Mesenteric fat pad (tissue), 1 donor: ENCODE results near the gene ERN1. TPM values are rescaled to one million over a fixed set of nuclear protein-coding genes. Genes with fewer than 3 reads are reported as not detected.

Source experiments
- DNase-seq: peaks from one replicate; pipeline ENCODE4 v3.0.0-alpha.2; 2020; ENCODE audit warnings: low spot score
- total RNA-seq: library from RNA; stranded (reverse); fragmentation: NEBNext Ultra II Directional; extraction: Animal tissue kit (Norgen Biotek cat#: 25700); gene quantifications from one replicate; pipeline ENCODE4 v1.2.1, GENCODE V29; 2021
- donor health status: DM: yes; HTN: yes; CAD: no.

The ERN1 gene
- total RNA-seq, 1 donor from 2014 or later: 27.1 TPM

DNA sequence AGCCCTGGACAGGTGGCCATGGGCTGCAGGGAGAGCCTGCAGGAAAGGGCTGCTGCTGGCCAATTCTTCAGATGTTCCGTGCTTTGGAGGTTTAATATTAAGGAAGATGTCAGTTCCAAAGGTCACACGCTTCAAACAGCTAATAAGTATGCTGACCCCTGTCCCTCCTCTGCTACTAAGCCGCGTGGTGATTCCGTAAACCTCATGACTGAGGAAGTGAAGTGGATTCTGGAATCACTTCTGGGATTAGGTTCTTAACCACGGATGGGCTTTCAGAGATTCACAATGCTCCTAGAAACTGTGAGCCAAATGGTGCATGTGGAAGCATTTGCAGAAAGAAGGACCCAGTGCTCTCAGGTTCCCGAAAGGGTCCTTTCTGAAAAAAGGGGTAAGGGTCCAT is 28.5 kb upstream of the ERN1 start:
- no peak for DNase-seq

DNA sequence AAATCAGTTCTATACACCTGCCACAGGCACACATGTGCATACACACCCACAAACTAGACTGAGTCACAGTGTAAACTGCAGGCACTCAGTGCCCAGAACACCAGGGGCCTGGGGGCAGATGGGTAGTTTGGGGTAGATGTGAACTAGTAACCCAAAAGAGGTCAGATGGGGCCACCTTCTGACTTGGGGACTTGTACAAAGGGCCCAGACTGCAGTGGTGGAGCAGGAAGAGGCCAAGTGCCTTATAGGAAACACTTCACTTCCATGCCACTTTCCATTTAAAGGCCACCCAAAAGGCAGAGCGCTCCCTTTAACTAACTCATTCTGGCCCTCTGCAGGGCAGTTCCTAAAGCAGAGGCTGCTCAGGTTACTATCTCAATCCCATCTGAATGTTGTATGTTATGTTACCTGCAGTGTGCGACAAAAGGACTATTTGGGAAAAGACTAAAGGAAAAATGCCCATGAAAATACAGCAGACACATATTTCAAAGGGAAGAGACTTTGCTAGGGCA is 27.8 kb upstream of the ERN1 start:
- no peak for DNase-seq

DNA sequence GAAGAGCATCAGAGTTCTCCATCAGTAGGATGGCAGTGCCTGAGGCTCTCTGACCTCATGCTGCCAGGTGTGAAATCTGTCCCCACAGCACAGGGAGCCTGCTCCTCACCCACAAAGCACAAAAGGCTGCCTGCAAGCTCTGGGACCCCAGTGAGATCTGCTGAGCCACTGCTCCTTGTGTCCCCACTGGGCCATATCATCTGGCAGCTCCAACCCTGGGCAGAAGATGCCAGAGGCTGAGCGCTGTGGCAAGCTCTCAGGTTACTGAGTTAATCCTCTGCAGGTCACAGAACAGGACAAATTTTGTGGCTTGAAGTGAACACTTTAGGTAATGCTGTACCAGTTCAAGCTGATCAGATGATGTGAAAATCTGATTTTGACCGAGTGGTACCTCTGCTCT is 26.7 kb upstream of the ERN1 start:
- DNase-seq: no peak

DNA sequence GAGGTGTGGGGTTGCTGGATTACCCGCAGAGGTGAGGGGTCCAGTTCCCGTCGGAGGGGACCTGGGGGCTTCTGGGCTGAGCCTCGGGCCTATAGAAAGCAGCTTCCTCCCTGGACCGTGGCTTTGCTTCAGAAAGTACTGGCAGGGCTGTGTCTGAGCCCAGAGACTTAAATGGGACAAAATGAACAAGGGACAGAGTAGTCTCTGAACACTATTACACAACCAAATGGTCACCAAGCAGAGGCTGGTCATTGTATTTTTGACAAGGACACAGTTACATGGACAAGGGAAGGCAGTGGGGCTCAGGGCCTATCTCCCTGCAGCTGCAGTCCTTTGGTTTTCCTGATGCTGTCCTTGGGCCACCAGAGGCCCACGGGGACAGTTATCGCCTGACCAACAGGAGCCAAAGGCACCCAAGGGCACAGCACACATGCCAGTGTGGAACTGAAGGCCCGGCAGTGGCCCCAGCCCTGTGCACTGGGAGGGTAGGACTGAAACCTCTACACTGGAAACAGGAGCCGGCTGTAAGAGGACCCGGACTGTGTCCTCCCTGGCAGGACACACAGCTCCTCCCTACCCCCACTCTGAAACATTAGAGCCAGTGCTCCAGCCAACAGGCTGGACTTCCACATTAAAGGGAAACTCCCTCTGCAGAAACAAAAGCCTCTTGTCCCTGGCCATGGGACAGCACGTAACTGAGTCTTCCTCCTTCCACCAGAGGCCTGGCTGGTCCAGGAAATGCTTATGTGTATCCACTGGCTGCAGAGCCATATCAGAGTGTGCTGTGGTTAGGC is 26.0 kb upstream of the ERN1 start:
- no peak for DNase-seq

DNA sequence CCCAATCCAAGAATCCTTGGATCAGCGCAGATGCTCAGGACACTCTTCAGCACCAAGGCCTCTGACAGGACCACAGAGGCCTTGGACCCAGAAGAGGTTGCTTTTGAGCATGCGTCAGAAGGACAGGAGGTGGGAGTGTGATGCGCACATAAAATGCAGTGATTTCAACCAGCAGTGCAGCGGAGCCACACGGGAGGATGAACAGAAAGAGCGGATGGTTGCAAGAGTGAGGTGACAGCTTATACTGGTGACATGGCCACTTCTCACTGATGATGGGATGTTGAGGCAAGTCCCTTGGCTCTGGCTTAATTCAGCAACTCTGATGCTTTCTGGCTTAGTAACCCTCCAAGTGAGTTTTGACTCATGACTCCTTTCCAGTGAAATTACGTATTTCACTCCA is 25.2 kb upstream of the ERN1 start:
- no peak for DNase-seq

DNA sequence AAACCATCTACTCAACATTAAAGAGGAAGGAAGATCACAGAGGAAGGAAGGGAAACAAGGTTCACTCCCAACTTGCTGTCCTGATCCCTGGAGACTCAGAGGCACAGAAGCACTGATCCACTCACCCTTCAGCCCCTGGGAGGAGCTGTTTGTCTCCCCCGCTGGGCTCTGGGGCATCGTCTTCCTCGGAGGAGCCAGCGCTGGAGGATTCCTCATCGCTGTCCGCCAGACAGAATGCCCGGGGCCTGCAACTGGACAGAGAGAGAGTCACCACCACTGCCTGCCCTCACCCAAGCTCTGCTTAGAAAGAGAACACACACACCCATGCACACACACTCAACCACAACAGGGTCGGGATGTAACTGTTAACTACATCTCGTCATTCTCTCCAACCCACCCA is 24.8 kb upstream of the ERN1 start:
- no peak for DNase-seq

DNA sequence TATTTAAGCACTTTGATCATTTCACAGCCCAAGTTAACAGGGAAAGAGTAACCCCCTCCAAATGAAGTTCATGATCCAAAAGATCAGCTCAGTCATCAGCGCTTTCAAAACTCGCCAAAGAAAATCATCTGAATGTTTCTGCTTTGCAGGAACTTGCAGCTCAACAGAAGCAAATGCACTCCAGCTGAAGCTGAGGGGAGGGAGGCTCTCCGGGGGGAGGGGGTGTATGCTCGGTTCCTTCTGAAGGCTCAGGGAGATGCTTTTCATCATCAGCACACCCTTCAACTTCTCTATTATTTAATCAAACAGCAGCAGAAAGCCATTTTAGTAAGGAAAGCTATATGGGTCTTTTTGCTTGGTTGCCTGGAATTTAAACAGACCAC is 24.4 kb upstream of the ERN1 start:
- no peak for DNase-seq

DNA sequence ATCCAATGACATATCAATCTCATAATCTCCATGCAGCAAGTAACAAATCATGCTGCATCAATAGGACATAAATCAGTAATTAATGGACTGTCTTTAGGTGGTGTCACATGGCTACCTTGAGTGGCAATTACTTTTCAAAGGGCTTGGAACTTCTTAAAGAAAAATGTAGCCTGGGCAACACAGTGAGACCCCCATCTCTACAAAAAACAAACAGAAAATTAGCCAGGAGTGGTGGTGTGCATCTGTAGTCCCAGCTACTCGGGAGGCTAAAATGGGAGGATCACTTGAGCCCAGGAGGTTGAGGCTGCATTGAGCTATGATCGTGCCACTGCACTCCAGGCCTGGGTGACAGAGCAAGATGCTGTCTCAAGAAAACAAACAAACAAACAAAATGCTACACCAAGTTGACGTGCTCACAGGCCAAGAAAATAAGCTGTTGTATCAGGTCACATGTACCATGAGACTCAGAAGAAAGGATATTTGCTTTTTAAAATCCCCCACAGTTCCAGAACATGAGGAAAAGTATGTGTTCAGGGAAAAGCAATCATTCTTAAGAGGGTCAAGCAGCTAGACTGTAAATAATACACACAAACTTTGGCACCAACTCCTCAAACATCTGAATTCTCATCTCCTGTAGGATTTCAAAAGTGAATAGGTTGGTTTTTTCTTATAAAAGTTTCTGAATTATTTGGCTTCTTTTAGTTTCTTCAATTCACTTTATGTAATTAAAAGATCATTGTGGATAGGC is 23.8 kb upstream of the ERN1 start:
- no peak for DNase-seq

DNA sequence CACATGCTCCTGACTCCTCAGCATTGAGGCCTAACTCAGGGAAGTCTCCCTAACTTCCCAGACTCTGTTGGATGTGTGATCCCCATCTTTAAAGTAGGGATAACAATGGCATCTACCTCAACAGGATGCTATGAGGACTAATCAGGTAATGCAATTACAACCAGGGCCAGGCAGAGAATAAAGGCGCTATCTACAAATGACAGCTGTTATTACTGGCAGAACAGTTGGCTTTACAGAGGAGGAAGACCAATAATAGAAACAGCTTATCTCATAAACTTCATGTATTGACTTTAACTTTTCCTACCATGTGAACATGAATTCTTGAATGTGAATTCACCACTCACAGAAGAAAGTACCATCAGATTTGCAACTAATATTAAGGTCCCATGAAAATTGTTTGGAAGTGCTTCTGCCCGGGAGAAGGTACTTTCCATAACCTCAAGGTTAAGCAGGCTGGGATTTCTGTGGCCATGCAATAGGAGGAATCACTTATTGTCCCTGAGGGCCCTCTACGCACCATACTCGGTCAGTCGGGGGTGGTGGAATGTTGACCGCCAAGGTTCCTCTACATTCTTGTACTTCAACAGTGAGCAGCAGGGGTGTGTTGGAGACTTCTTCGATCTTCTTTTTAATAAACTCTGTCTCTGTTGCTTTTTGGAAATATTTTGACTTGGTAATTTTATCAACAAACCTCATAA is 22.6 kb upstream of the ERN1 start:
- DNase-seq: no peak

DNA sequence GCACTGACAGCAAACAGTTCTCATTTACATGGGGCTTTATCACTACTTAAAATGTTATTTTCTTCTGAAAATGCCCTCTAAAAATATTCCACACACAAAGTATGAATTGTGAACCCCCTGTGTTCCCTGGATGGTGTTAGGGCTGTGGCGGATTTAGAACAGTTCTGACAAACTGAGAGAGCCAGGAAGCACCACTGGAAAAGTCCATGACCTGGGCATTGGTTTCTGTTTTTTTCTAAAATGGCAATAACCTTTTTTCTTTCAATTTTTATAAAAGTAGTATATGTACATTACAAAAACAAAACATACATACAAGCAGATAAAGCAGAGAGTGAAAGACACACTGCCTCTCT is 21.0 kb upstream of the ERN1 start:
- DNase-seq: no peak

DNA sequence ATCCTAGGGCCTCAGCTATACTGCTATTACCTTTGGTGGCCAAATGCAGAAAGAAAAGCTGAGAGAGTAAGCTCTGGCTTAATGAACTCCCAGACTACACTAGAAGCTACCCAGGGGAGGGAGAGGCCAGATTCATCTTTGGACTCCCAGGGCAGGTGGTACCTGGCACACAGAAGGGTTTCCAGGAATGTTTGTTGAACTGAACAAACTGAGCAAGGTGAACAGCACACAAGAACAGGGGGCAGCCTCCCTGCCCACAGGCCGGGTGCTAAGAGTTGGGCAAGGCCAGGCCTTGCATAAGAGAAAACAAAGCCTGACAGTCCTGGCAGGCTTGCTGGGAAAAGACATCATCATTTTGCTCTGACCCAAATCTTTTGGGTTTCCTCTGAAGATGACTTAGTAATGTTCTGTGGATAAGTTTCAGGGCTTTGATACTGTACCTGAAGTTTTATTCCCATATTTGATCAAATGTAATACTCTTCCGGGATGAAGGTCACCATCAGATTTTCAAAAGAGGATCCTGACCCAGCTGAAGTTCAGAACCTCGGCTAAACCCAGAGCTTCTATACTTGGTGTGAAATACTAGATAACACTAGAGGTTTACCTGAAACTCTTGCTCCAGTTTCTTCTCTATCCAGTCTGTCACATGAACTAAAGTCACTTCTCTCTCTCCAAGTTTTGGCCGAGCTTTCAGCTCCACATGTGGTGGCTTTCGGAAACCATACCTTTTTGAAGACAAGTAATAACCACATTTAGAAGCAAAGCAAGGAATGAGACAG is 20.5 kb upstream of the ERN1 start:
- no peak for DNase-seq

DNA sequence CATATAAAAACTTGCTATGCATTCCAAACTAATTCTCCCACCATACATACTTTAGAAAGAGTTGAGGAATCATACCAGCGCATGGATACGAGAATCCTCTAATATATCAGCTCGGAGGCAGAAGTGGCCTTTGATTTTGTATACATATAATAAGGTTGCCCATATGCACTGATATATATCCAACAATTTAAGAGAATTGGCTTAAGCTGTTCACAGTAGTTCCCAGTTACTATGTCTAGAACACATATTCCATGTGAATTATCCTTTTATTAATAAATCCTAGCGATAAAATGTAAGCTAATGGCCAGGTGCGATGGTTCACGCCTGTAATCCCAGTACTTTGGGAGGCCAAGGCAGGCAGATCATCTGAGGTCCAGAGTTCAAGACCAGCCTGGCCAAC is 19.3 kb upstream of the ERN1 start:
- DNase-seq: no peak

DNA sequence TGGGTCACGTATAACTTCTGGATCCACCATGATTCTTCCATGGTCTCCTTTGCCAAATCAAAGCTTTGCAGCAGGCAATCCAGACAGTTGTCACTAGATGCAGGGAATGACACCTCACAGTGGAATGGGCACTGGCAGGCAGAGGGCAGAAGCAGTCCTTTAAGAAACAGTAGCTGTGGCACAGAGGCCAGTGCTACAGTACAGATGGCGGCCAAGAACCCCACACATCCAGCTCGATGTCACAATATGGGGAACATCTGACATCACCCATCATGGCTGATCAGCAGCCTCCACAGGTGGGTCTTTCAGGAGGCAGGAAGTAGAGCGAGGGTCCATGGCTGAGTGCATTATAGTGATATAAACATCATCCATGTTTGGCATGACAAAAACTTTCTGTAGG is 18.8 kb upstream of the ERN1 start:
- no peak for DNase-seq

DNA sequence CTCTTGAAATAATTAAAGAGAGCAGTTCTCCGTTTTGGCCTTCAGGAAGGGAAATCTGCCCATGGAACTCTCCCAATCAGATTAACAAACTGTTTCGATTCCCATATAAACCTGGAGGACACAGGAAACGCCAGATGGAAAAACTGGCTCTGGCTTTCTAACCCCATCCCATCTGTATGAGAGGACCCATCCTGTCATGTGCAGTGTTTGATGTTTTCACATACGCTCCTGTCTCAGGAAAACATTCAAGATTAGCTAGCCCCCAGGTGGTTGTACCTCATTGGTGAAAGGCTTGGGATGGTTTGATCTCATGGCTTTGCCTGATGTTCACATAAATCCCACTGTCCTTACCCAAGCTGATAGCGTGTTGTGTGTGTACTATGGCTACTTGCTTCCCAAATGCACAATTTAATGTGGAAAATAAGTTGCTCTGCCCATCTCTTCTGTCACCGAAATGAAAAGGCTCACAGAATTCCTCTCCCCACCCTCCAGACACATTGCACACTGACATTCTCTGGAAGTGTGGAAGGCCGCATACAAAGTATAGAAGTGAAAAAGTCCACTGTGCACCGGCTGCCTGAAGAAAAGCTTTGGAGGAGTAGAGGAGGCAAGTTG is 18.2 kb upstream of the ERN1 start:
- no peak for DNase-seq

DNA sequence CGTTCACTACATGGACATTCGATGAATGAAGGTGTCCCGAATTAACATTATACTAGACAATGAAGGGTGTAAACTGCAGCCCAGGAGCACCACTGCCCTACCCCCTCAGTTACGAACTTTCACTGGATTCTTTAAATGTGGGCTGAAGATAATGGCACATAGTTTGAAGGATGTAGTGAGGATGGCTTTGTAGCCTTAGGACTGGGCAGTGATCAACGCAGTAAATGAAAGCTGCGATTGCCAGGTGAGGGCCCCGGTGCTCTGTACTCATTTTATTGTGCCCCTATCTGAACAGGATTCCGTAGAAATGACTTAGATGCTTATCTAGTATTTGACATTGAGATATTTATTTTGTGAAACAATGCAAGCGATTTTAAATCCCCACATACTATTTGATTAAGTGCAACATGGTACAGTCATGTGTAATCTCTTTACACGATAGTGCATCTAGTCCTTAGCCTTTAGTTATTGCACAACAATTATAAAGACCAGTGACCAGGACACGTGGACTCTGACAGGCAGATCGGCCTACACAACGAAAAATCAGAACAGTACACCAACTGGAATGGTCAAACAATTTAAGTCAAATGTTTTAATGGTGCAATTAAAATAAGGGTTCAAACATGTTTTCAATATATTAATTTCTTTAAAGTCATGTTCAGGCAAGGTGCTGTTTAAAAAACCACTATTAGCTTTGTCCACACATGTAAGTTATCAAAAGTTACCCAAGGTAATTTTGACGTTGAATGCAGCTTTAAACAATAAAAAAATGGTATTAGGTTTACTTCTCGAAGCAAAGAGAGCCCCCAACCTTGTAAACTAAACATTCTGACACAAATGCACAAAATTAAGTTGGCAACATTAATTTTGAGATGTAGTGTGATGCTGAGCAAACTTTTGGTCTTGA is 17.4 kb upstream of the ERN1 start:
- no peak for DNase-seq

DNA sequence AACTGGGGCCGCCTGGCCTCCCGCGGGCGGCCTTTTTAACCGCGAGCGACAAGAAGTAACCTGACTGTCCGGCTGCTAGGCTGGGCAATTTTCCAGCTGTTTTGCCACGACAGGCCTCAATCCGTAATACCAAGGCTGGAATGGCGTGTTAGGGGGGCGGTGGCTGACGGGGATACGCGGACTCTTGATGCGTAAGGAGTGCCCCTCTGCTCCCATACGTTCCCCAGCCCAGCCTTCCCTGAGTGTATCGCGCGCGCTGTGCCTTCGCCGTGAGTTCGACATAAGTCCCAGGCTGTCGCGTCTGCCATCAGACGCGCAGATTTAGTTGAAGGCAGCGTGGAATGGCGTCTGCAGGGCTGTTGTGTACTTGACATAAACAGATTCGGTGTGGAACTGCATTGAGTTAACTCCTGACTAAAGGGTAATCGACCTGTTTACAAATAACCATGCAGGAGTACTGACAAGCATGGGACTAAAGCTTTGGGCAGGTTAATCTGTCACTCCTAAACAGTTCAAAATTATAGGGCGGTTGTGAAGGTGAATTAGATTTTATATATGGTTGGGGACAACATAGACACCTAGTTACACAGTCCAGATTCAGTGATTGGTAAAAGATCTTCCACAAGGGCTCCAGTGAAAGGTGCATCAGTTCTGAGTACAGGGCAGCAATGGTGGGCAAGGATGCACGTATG is 16.6 kb upstream of the ERN1 start:
- DNase-seq: no peak

DNA sequence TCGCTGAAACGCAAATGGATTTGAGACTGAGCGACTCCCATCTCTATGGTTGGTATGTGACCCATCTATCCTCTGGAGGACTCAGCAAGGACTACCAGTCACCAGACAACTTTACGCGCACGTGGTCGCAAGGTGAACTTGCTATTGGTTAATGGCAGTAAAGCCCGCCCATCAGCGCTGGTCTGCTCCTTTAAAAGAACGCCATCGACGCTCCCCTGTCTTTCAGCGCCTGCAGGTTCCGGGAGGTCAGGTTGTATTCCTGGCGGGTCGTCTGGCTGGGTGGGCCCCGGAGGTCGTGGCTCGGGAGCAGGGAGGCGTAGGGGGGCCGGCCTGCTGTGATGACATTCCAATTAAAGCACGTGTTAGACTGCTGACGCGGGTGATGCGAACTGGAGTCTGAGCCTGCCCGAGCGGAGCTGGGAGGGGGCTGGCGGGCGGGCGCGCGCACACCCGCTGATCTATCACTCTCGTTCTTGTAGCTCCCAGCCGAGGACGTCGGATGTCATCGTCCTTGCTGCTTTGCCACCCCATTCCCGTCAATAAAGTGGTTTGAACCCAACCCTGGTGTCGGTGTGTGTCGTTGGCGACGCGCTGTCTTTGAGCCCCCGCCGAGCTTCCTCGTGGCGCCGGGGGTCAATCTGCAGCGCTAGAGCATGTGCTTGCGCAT is 15.9 kb upstream of the ERN1 start:
- DNase-seq: peak; percentile 98

DNA sequence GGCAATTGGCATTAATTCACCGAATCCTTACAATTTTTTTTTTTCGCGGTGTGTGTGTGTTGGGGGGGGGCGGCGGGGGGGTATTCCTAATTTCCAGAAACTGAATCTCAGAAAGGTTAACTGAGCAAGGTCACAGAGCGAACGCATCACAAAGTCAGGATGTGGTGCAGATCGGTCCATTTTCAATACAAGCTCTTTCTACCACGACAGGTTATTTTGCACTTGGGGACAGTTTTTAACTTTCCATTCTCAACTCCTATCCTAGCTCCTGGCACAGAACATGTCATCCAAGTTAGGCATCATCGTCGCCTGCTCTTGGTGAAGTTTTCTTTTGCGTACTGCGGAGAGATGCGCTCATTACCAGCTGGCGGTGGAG is 15.4 kb upstream of the ERN1 start:
- no peak for DNase-seq

DNA sequence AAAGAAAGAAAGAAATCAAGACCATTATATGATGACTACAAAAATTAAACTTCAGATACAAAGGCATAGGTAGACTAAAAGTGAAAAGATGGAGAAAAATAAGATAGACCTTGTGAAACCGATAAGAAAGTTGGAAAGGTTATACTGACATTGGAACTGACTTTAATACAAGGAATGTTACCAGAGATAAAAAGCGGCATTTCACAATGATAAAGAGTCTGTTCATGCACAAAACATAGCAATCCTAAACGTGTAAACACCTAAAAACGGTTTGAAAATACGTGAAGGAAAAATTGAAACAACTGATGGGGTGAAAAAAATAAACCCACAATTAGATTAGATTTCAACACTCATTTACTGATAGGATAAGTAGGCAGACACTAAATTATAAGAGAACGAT is 9.6 kb upstream of the ERN1 start:
- no peak for DNase-seq
